ENCODE data around the gene FTCD.
"Not testable (repeated sequence)": the region's sequence is repeated elsewhere in the genome, so short reads cannot be mapped to it uniquely, and the experiment has no call there.

FTCD gene

GRCh38 chr21:46155514-46156377 is at the start of gene FTCD:
TSS of gene FTCD (minus strand) at chr21:46155579. CDS start at chr21:46155523, 56 bp downstream.
- Histone ChIP-seq H3K27me3 (ENCODE audit: control insufficient read depth, insufficient read depth, low read length) (no peaks in the 10 kb centered on the region), H3K9ac (ENCODE audit: low read length) (no peak within 1 kb of the TSS), H3K36me3 (ENCODE audit: control insufficient read depth, insufficient read depth, low read length) (no peaks in the 10 kb centered on the region), H3K27ac (ENCODE audit: low read depth, low read length) (no peak within 1 kb of the TSS), H3K4me3 (ENCODE audit: low read length) (no peak within 1 kb of the TSS), H3K4me1 (ENCODE audit: control insufficient read depth, insufficient read depth, low read length) (no peaks in the 10 kb centered on the region)

- Histone ChIP-seq H3K9ac (ENCODE audit: low read length) (no peak overlapping the region), H3K36me3 (ENCODE audit: control insufficient read depth, insufficient read depth, low read length) (peaks cover 25% of the 10 kb centered on the region), H3K27me3 (ENCODE audit: control insufficient read depth, insufficient read depth, low read length) (no peaks in the 10 kb centered on the region), H3K27ac (ENCODE audit: low read depth, low read length) (no peak overlapping the region), H3K4me3 (ENCODE audit: low read length) (no peak overlapping the region), H3K4me1 (ENCODE audit: control insufficient read depth, insufficient read depth, low read length) (no peaks in the 10 kb centered on the region)
These were observed 49.8 kb upstream of the FTCD start for GRCh38 chr21:46205166-46205565.

DNA sequence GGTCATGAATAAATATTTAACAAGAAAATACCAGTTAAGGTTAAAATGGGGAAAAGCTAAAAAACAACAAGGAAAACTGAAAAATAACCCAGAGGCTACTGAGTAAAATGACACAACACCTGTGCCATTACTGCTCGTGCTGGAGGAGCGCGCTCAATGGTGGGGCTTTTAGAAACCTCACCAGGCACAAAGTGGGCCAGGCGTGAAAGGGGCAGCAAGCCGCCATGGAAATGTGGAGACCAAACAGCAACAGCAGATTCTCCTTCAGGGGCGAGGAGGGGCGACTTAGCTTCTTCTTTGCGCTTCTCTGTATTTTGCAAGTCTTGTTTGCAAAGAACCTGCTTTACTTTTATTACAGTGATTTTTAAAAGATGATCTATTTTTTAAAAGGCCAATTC is 47.8 kb upstream of the FTCD start:
- peaks cover 22% of the 10 kb centered on the region for H3K36me3 ChIP-seq (ENCODE audit: control insufficient read depth, insufficient read depth, low read length)
- H3K9ac ChIP-seq (ENCODE audit: low read length) = no peak overlapping the region
- H3K4me3 ChIP-seq (ENCODE audit: low read length) = no peak overlapping the region
- H3K4me1 ChIP-seq (ENCODE audit: control insufficient read depth, insufficient read depth, low read length) = no peaks in the 10 kb centered on the region
- no peaks in the 10 kb centered on the region for H3K27me3 ChIP-seq (ENCODE audit: control insufficient read depth, insufficient read depth, low read length)
- no peak overlapping the region for H3K27ac ChIP-seq (ENCODE audit: low read depth, low read length)

- Histone ChIP-seq H3K4me1 (ENCODE audit: control insufficient read depth, insufficient read depth, low read length) (no peaks in the 10 kb centered on the region), H3K27ac (ENCODE audit: low read depth, low read length) (no peak overlapping the region), H3K9ac (ENCODE audit: low read length) (no peak overlapping the region), H3K27me3 (ENCODE audit: control insufficient read depth, insufficient read depth, low read length) (no peaks in the 10 kb centered on the region), H3K36me3 (ENCODE audit: control insufficient read depth, insufficient read depth, low read length) (peaks cover 17% of the 10 kb centered on the region), H3K4me3 (ENCODE audit: low read length) (no peak overlapping the region)
These were observed 47.3 kb upstream of the FTCD start for GRCh38 chr21:46202592-46203202.

GRCh38 chr21:46200877-46201803 is 45.8 kb upstream of the FTCD start:
- H3K4me1 ChIP-seq (ENCODE audit: control insufficient read depth, insufficient read depth, low read length); H3K4me3 ChIP-seq (ENCODE audit: low read length); H3K27ac ChIP-seq (ENCODE audit: low read depth, low read length); H3K27me3 ChIP-seq (ENCODE audit: control insufficient read depth, insufficient read depth, low read length); H3K9ac ChIP-seq (ENCODE audit: low read length); H3K36me3 ChIP-seq (ENCODE audit: control insufficient read depth, insufficient read depth, low read length): not testable (repeated sequence)

DNA sequence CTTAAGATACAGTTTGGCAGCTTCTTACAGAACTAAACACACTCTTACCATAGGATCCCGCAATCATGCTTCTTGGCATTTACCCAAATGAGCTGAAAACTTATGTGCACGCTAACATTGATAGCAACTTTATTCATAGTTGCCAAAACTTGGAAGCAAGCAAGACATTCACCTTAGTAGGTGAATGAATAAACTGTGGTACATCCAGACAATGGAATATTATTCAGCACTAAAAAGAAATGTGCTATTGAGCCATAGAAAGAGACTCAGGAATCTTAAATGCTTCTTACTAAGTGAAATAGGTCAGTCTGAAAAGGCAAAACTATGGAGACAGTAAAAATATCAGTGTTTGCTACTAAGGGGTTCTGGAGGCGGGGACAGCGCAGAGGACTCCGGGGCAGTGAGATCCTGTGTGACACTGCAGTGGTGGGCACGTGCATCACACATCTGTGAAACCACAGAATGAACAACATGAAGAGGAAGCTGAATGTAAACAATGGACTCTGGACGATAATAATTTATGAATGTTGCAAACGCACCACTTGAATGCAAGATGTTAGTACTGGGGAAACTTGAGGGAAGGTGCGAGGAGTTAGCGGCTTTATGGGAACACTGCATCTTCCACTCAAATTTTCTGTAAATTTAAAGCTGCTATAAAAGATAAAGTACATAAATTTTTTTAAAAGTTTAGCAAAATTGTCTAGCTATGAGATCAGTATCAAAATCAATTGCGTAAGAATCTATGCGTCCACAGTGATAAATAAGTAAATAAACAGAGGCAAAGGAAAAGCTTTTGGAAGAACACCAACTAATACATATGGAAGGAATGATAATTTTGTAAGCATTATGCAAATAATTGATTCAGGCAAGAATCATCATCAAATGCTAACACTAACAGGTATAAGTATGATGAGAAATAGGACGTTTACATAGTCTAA is 44.3 kb upstream of the FTCD start:
- Histone ChIP-seq H3K27ac (ENCODE audit: low read depth, low read length) (no peak overlapping the region), H3K4me1 (ENCODE audit: control insufficient read depth, insufficient read depth, low read length) (no peaks in the 10 kb centered on the region), H3K36me3 (ENCODE audit: control insufficient read depth, insufficient read depth, low read length) (peaks cover 8% of the 10 kb centered on the region)

GRCh38 chr21:46196733-46197132 is 41.4 kb upstream of the FTCD start:
- H3K27me3 ChIP-seq (ENCODE audit: control insufficient read depth, insufficient read depth, low read length) = no peaks in the 10 kb centered on the region
- H3K4me1 ChIP-seq (ENCODE audit: control insufficient read depth, insufficient read depth, low read length) = no peaks in the 10 kb centered on the region
- no peak overlapping the region for H3K4me3 ChIP-seq (ENCODE audit: low read length)
- H3K27ac ChIP-seq (ENCODE audit: low read depth, low read length) = no peak overlapping the region
- peaks cover 25% of the 10 kb centered on the region for H3K36me3 ChIP-seq (ENCODE audit: control insufficient read depth, insufficient read depth, low read length)
- H3K9ac ChIP-seq (ENCODE audit: low read length) = no peak overlapping the region

More for the DNA sequence above, 44.3 kb upstream of the FTCD start:
- Histone ChIP-seq H3K27me3 (ENCODE audit: control insufficient read depth, insufficient read depth, low read length) (no peaks in the 10 kb centered on the region), H3K4me3 (ENCODE audit: low read length) (no peak overlapping the region), H3K9ac (ENCODE audit: low read length) (no peak overlapping the region)

DNA sequence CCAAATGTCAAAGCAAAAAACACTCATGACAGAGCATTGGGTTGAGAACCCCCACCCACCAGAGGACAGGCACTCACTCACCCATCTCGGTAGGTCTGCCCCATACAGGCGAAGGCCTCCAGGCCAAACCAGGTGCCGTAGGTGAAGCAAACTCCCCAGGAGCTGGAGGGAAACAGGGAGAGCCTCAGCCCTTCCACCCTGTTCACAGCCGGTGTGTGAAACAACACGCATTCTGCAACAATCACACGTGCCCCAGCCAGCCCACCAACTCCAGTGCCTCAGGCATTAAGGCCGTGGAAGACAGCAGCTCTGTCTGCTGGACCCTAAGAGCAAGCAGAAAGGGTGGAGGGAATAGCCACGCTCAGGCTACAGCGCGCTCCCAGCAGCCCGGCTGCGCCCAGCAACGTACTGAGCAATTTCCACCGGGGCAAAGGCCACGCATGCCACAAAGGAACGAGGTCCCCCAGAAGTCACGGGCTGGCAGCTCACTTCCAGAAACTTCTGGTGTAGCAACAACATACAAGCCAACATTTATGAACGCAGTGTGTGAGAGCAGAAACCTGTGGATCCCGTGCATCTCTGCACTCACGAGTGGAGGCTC is 40.3 kb upstream of the FTCD start:
- Histone ChIP-seq H3K27me3 (ENCODE audit: control insufficient read depth, insufficient read depth, low read length) (no peaks in the 10 kb centered on the region), H3K36me3 (ENCODE audit: control insufficient read depth, insufficient read depth, low read length) (peaks cover 25% of the 10 kb centered on the region)

GRCh38 chr21:46194374-46195334 is 39.3 kb upstream of the FTCD start:
- Histone ChIP-seq H3K36me3 (ENCODE audit: control insufficient read depth, insufficient read depth, low read length) (peaks cover 28% of the 10 kb centered on the region), H3K4me3 (ENCODE audit: low read length) (no peak overlapping the region), H3K4me1 (ENCODE audit: control insufficient read depth, insufficient read depth, low read length) (no peaks in the 10 kb centered on the region), H3K27ac (ENCODE audit: low read depth, low read length) (no peak overlapping the region), H3K9ac (ENCODE audit: low read length) (no peak overlapping the region), H3K27me3 (ENCODE audit: control insufficient read depth, insufficient read depth, low read length) (no peaks in the 10 kb centered on the region)

More for the DNA sequence above, 40.3 kb upstream of the FTCD start:
- H3K4me3 ChIP-seq (ENCODE audit: low read length) = no peak overlapping the region
- H3K27ac ChIP-seq (ENCODE audit: low read depth, low read length) = no peak overlapping the region
- no peak overlapping the region for H3K9ac ChIP-seq (ENCODE audit: low read length)
- no peaks in the 10 kb centered on the region for H3K4me1 ChIP-seq (ENCODE audit: control insufficient read depth, insufficient read depth, low read length)

DNA sequence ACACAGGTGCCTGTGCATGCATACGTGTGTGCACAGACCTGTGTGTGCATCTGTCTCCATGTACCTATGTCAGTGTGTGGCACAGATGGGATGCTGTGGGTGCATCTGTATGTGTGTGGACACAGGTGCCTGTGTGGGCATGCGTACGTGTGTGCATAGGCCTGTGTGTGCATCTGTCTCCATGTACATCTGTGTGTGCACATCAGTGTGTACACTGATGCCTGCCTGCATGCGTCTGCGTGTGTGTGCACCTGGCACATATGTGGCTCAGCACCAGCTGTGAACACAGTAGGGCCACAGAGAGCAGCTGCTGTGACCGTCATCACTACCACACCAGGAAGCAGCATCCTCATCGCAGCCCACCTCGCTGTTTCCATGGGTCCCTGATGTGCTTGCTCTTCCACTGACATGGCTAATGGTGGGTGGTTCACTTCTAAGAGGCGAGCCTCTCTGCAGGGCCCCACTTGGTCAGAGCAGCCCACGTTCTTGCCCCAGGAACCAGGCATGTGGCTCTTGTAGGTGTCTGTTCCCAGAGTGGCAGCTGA is 38.5 kb upstream of the FTCD start:
- H3K4me1 ChIP-seq (ENCODE audit: control insufficient read depth, insufficient read depth, low read length) = no peaks in the 10 kb centered on the region
- no peaks in the 10 kb centered on the region for H3K27me3 ChIP-seq (ENCODE audit: control insufficient read depth, insufficient read depth, low read length)
- peaks cover 28% of the 10 kb centered on the region for H3K36me3 ChIP-seq (ENCODE audit: control insufficient read depth, insufficient read depth, low read length)
- H3K4me3 ChIP-seq (ENCODE audit: low read length) = no peak overlapping the region
- no peak overlapping the region for H3K9ac ChIP-seq (ENCODE audit: low read length)
- H3K27ac ChIP-seq (ENCODE audit: low read depth, low read length) = no peak overlapping the region
